GM23338 (cell line): ENCODE results near the gene MTPN. TPM values are rescaled to one million over a fixed set of nuclear protein-coding genes. Genes with fewer than 3 reads are reported as not detected.

Experiments used
- ATAC-seq: fragments of 200-7000 bp; cut with Tn5 transposase; 3 replicates; pipeline ENCODE4 v1.9.1; 2020
- DNase-seq: peaks from one replicate; pipeline ENCODE4 v3.0.0-alpha.2; 2015; ENCODE audit warnings: low spot score
- H2AFZ ChIP-seq: fragments of 200-600 bp; sonication (generic); 2 replicates; pipeline ENCODE4 v1.8.0; 2016; ENCODE audit warnings: antibody characterized with exemption, mild to moderate bottlenecking, moderate library complexity
- H3F3A ChIP-seq: fragments of 200-600 bp; sonication (generic); replicated peaks from 2 replicates; pipeline ENCODE4 v1.8.0; 2017; ENCODE audit warnings: antibody characterized with exemption, mixed run types, low read depth
- H3K27ac ChIP-seq: fragments of 200-600 bp; sonication (generic); 2 replicates; pipeline ENCODE4 v1.6.1; 2016; ENCODE audit warnings: low read depth
- H3K27me3 ChIP-seq: fragments of 200-600 bp; sonication (generic); 2 replicates; pipeline ENCODE4 v1.8.0; 2016; ENCODE audit warnings: mild to moderate bottlenecking, mixed run types, moderate library complexity; ENCODE audit not compliant: insufficient read depth
- H3K36me3 ChIP-seq: fragments of 200-600 bp; sonication (generic); 2 replicates; pipeline ENCODE4 v1.8.0; 2016; ENCODE audit warnings: mild to moderate bottlenecking; ENCODE audit not compliant: insufficient read depth
- H3K4me1 ChIP-seq: fragments of 200-600 bp; sonication (generic); 2 replicates; pipeline ENCODE4 v1.8.0; 2016; ENCODE audit warnings: mild to moderate bottlenecking, moderate library complexity; ENCODE audit not compliant: insufficient read depth
- H3K4me2 ChIP-seq: fragments of 200-600 bp; sonication (generic); 2 replicates; pipeline ENCODE4 v1.7.1; 2017; ENCODE audit warnings: mixed run types
- H3K4me3 ChIP-seq: fragments of 200-600 bp; sonication (generic); 2 replicates; pipeline ENCODE4 v1.6.1; 2016; ENCODE audit warnings: mixed run types
- H3K79me2 ChIP-seq: fragments of 200-600 bp; sonication (generic); replicated peaks from 2 replicates; pipeline ENCODE4 v1.8.0; 2017; ENCODE audit warnings: mild to moderate bottlenecking; ENCODE audit not compliant: insufficient read depth
- H3K9me2 ChIP-seq: fragments of 200-600 bp; sonication (generic); 2 replicates; pipeline ENCODE4 v1.8.0; 2017; ENCODE audit not compliant: insufficient read depth
- H4K20me1 ChIP-seq: fragments of 200-600 bp; sonication (generic); replicated peaks from 2 replicates; pipeline ENCODE4 v1.8.0; 2017; ENCODE audit warnings: mild to moderate bottlenecking; ENCODE audit not compliant: insufficient read depth
- H3K27ac Mint-ChIP-seq: 2 replicates; pipeline ENCODE4 v1.8.0; 2020; ENCODE audit warnings: inconsistent platforms, mild to moderate bottlenecking, moderate library complexity, mixed read lengths
- H3K27me3 Mint-ChIP-seq: 3 replicates; pipeline ENCODE4 v1.8.0; 2022; ENCODE audit warnings: low read depth, mild to moderate bottlenecking, moderate library complexity, mixed read lengths, inconsistent platforms; ENCODE audit not compliant: insufficient read depth, poor library complexity
- H3K36me3 Mint-ChIP-seq: 3 replicates; pipeline ENCODE4 v1.8.0; 2021; ENCODE audit warnings: low read depth, mild to moderate bottlenecking, inconsistent platforms, moderate library complexity, mixed read lengths
- H3K4me1 Mint-ChIP-seq: 3 replicates; pipeline ENCODE4 v1.8.0; 2020; ENCODE audit warnings: mild to moderate bottlenecking, inconsistent platforms, mixed read lengths
- H3K4me3 Mint-ChIP-seq: 3 replicates; pipeline ENCODE4 v1.8.0; 2021; ENCODE audit warnings: moderate library complexity, mild to moderate bottlenecking, inconsistent platforms, mixed read lengths
- H3K9me3 Mint-ChIP-seq: 3 replicates; pipeline ENCODE4 v1.8.0; 2020; ENCODE audit warnings: moderate library complexity, mild to moderate bottlenecking, inconsistent platforms, mixed read lengths
- EZH2phosphoT487 ChIP-seq: fragments of 200-600 bp; sonication (generic); IDR thresholded peaks from one replicate; pipeline ENCODE4 v1.8.1; 2018; ENCODE audit warnings: antibody characterized with exemption; ENCODE audit not compliant: unreplicated experiment
- JUNB ChIP-seq: IDR thresholded peaks from one replicate; pipeline ENCODE4 v1.6.1; 2016; ENCODE audit warnings: antibody characterized with exemption; ENCODE audit not compliant: unreplicated experiment
- NANOG ChIP-seq: IDR thresholded peaks from 2 replicates; pipeline ENCODE4 v1.6.1; 2016; ENCODE audit warnings: antibody characterized with exemption, borderline replicate concordance
- STAT1 ChIP-seq: IDR thresholded peaks from one replicate; pipeline ENCODE4 v1.6.1; 2016; ENCODE audit warnings: antibody characterized with exemption; ENCODE audit not compliant: unreplicated experiment
- ZNF331 ChIP-seq: fragments of 250-450 bp; sonication (Bioruptor Pico); IDR thresholded peaks from 2 replicates; pipeline ENCODE4 v1.5.0; 2020; ENCODE audit warnings: low read depth, mild to moderate bottlenecking, moderate library complexity
- polyA plus RNA-seq: library from polyadenylated mRNA; unstranded; fragments of >200 nt; fragmentation: Nextera tagmentation; extraction: Ambion mirVana; gene quantifications from 2 replicates; pipeline ENCODE4 v1.2.1, GENCODE V29; 2016
- total RNA-seq: library from RNA; depleted of rRNA; stranded (reverse); fragments of >200 nt; shearing (Covaris generic); gene quantifications from 2 replicates; pipeline ENCODE4 v1.2.3, GENCODE V29; 2014
- TF ChIP-seq, protein P1 (sequence below), 2 experiments: fragments of 200-600 bp in 1 of 2; sonication (generic) in 1 of 2; conservative IDR thresholded peaks; 2 replicates each; pipeline versions ENCODE4 v1.5.1 to v1.6.1; 2016 to 2017; ENCODE audit warnings: antibody characterized with exemption in 2 of 2, low read depth in 2 of 2, mild to moderate bottlenecking in 2 of 2, moderate library complexity in 1 of 2
- TF ChIP-seq, protein P2 (sequence below): fragments of 250-450 bp; sonication (Bioruptor Pico); IDR thresholded peaks from 2 replicates; pipeline ENCODE4 v1.5.0; 2020; ENCODE audit warnings: mild to moderate bottlenecking, moderate library complexity
- TF ChIP-seq, protein P3 (sequence below): IDR thresholded peaks from one replicate; pipeline ENCODE4 v1.6.1; 2018; ENCODE audit warnings: antibody characterized with exemption; ENCODE audit not compliant: unreplicated experiment

MTPN gene
- total and polyA plus RNA-seq, 2 experiments from 2014 or later = 87.7 to 90.3 TPM

DNA sequence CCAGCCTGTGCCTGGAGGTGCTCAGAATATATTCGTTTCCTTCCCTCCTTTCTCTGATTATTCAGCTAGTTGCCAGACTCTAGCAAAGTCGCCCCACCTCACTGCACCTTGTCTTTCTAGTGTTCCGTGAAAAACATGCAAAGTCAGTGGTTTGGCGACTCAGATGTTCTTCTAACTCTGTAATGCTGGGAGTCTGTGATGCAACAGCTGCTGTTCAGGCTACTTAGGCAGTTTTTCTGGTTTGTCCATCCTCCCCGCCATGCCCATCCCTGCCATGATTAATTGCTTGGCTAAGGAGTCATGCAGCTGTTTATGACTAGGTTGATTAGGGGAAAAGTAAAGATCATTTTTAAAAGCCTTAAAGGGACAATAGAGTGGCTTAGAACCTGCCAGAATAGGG is 99.4 kb downstream of the MTPN start:
- TF ChIP-seq ZNF331 (CRISPR knock-in tag) (no peak), EZH2phosphoT487 (no peak), NANOG (no peak), JUNB (no peak), STAT1 (no peak)
- TF ChIP-seq, protein P1, sequence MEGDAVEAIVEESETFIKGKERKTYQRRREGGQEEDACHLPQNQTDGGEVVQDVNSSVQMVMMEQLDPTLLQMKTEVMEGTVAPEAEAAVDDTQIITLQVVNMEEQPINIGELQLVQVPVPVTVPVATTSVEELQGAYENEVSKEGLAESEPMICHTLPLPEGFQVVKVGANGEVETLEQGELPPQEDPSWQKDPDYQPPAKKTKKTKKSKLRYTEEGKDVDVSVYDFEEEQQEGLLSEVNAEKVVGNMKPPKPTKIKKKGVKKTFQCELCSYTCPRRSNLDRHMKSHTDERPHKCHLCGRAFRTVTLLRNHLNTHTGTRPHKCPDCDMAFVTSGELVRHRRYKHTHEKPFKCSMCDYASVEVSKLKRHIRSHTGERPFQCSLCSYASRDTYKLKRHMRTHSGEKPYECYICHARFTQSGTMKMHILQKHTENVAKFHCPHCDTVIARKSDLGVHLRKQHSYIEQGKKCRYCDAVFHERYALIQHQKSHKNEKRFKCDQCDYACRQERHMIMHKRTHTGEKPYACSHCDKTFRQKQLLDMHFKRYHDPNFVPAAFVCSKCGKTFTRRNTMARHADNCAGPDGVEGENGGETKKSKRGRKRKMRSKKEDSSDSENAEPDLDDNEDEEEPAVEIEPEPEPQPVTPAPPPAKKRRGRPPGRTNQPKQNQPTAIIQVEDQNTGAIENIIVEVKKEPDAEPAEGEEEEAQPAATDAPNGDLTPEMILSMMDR (conservative IDR thresholded peaks at IDR 0.05; ENCODE audit: low read depth in 2 of 2) = no peak
- TF ChIP-seq, protein P2, sequence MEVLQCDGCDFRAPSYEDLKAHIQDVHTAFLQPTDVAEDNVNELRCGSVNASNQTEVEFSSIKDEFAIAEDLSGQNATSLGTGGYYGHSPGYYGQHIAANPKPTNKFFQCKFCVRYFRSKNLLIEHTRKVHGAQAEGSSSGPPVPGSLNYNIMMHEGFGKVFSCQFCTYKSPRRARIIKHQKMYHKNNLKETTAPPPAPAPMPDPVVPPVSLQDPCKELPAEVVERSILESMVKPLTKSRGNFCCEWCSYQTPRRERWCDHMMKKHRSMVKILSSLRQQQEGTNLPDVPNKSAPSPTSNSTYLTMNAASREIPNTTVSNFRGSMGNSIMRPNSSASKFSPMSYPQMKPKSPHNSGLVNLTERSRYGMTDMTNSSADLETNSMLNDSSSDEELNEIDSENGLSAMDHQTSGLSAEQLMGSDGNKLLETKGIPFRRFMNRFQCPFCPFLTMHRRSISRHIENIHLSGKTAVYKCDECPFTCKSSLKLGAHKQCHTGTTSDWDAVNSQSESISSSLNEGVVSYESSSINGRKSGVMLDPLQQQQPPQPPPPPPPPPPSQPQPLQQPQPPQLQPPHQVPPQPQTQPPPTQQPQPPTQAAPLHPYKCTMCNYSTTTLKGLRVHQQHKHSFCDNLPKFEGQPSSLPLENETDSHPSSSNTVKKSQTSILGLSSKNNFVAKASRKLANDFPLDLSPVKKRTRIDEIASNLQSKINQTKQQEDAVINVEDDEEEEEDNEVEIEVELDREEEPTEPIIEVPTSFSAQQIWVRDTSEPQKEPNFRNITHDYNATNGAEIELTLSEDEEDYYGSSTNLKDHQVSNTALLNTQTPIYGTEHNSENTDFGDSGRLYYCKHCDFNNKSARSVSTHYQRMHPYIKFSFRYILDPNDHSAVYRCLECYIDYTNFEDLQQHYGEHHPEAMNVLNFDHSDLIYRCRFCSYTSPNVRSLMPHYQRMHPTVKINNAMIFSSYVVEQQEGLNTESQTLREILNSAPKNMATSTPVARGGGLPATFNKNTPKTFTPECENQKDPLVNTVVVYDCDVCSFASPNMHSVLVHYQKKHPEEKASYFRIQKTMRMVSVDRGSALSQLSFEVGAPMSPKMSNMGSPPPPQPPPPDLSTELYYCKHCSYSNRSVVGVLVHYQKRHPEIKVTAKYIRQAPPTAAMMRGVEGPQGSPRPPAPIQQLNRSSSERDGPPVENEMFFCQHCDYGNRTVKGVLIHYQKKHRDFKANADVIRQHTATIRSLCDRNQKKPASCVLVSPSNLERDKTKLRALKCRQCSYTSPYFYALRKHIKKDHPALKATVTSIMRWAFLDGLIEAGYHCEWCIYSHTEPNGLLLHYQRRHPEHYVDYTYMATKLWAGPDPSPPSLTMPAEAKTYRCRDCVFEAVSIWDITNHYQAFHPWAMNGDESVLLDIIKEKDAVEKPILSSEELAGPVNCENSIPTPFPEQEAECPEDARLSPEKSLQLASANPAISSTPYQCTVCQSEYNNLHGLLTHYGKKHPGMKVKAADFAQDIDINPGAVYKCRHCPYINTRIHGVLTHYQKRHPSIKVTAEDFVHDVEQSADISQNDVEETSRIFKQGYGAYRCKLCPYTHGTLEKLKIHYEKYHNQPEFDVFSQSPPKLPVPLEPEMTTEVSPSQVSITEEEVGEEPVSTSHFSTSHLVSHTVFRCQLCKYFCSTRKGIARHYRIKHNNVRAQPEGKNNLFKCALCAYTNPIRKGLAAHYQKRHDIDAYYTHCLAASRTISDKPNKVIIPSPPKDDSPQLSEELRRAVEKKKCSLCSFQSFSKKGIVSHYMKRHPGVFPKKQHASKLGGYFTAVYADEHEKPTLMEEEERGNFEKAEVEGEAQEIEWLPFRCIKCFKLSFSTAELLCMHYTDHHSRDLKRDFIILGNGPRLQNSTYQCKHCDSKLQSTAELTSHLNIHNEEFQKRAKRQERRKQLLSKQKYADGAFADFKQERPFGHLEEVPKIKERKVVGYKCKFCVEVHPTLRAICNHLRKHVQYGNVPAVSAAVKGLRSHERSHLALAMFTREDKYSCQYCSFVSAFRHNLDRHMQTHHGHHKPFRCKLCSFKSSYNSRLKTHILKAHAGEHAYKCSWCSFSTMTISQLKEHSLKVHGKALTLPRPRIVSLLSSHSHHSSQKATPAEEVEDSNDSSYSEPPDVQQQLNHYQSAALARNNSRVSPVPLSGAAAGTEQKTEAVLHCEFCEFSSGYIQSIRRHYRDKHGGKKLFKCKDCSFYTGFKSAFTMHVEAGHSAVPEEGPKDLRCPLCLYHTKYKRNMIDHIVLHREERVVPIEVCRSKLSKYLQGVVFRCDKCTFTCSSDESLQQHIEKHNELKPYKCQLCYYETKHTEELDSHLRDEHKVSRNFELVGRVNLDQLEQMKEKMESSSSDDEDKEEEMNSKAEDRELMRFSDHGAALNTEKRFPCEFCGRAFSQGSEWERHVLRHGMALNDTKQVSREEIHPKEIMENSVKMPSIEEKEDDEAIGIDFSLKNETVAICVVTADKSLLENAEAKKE (CRISPR knock-in tag) = no peak
- TF ChIP-seq, protein P3, sequence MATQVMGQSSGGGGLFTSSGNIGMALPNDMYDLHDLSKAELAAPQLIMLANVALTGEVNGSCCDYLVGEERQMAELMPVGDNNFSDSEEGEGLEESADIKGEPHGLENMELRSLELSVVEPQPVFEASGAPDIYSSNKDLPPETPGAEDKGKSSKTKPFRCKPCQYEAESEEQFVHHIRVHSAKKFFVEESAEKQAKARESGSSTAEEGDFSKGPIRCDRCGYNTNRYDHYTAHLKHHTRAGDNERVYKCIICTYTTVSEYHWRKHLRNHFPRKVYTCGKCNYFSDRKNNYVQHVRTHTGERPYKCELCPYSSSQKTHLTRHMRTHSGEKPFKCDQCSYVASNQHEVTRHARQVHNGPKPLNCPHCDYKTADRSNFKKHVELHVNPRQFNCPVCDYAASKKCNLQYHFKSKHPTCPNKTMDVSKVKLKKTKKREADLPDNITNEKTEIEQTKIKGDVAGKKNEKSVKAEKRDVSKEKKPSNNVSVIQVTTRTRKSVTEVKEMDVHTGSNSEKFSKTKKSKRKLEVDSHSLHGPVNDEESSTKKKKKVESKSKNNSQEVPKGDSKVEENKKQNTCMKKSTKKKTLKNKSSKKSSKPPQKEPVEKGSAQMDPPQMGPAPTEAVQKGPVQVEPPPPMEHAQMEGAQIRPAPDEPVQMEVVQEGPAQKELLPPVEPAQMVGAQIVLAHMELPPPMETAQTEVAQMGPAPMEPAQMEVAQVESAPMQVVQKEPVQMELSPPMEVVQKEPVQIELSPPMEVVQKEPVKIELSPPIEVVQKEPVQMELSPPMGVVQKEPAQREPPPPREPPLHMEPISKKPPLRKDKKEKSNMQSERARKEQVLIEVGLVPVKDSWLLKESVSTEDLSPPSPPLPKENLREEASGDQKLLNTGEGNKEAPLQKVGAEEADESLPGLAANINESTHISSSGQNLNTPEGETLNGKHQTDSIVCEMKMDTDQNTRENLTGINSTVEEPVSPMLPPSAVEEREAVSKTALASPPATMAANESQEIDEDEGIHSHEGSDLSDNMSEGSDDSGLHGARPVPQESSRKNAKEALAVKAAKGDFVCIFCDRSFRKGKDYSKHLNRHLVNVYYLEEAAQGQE = no peak
- ATAC-seq (no peak), DNase-seq (no peak)
- Histone ChIP-seq H3K4me3 (no peak overlapping the region), H3K4me1 (no peaks in the 10 kb centered on the region), H3F3A (no peaks in the 10 kb centered on the region), H2AFZ (no peak overlapping the region), H3K9me2 (no peaks in the 10 kb centered on the region), H3K27me3 (no peaks in the 10 kb centered on the region), H3K36me3 (no peaks in the 10 kb centered on the region), H3K4me2 (no peak overlapping the region), H4K20me1 (no peaks in the 10 kb centered on the region), H3K79me2 (no peaks in the 10 kb centered on the region), H3K27ac (no peak overlapping the region)
- no peaks in the 10 kb centered on the region for H3K36me3 Mint-ChIP-seq
- no peak overlapping the region for H3K27ac Mint-ChIP-seq
- no peaks in the 10 kb centered on the region for H3K9me3 Mint-ChIP-seq
- H3K4me1 Mint-ChIP-seq = no peaks in the 10 kb centered on the region; the same call in 2 of the 3 replicates
- H3K27me3 Mint-ChIP-seq = no peaks in the 10 kb centered on the region
- no peak overlapping the region for H3K4me3 Mint-ChIP-seq
